Transverse colon (tissue), 4 donors: ENCODE results near the gene NUP214. TPM values are rescaled to one million over a fixed set of nuclear protein-coding genes. Genes with fewer than 3 reads are reported as not detected.

Experiments
- DNase-seq: peaks from one replicate; pipeline ENCODE4 v3.0.0-alpha.2; 2019
- H3K27ac ChIP-seq, 4 donors: fragments of 200-600 bp; sonication (generic); 2 replicates each; pipeline ENCODE4 v1.5.1; 2016 to 2018; ENCODE audit warnings: inconsistent platforms in 4 of 4
- H3K27me3 ChIP-seq: fragments of 200-600 bp; sonication (generic); 2 replicates; pipeline ENCODE4 v1.5.1; 2017; ENCODE audit warnings: inconsistent platforms
- H3K36me3 ChIP-seq, 4 donors: fragments of 200-600 bp; sonication (generic); 2 replicates each; pipeline ENCODE4 v1.5.1; 2017 to 2019; ENCODE audit warnings: inconsistent platforms in 4 of 4
- H3K4me1 ChIP-seq, 4 donors: fragments of 200-600 bp; sonication (generic); 2 replicates each; pipeline ENCODE4 v1.5.1; 2017 to 2020; ENCODE audit warnings: inconsistent platforms in 4 of 4
- H3K4me3 ChIP-seq, 4 donors: fragments of 200-600 bp; sonication (generic); 1 replicate in 1 of 4; 2 replicates in 3 of 4; pipeline versions ENCODE4 v1.5.1 to v1.6.1; 2017 to 2019; ENCODE audit warnings: inconsistent platforms in 4 of 4
- H3K9me3 ChIP-seq, 2 donors: fragments of 200-600 bp; sonication (generic); 2 replicates each; pipeline ENCODE4 v1.5.1; 2017 to 2019; ENCODE audit warnings: inconsistent platforms in 2 of 2
- CTCF ChIP-seq, 5 experiments: fragments of 200-600 bp in 3 of 5; fragments of 450-650 bp in 2 of 5; sonication (generic) in 3 of 5; IDR thresholded peaks; 1 replicate in 2 of 5; 2 replicates in 3 of 5; pipeline ENCODE4 v1.5.1; 2016 to 2017; ENCODE audit warnings: antibody characterized with exemption in 5 of 5, inconsistent platforms in 3 of 5, mild to moderate bottlenecking in 2 of 5, moderate library complexity in 1 of 5
- EP300 ChIP-seq: sonication (generic); formaldehyde crosslinking; IDR thresholded peaks from one replicate; pipeline ENCODE4 v1.6.1; 2017; ENCODE audit warnings: antibody characterized with exemption, low read depth
- POLR2A ChIP-seq: fragments of 450-650 bp; IDR thresholded peaks from one replicate; pipeline ENCODE4 v1.6.1; 2016; ENCODE audit warnings: antibody characterized with exemption, mild to moderate bottlenecking, moderate library complexity
- POLR2AphosphoS5 ChIP-seq, 3 donors: sonication (generic); formaldehyde crosslinking; IDR thresholded peaks; one replicate each; pipeline ENCODE4 v1.6.1; 2016; ENCODE audit warnings: antibody characterized with exemption in 3 of 3
- WGBS, 2 donors: methylation state at CpG; one replicate each; pipeline ENCODE4 v1.1.5; 2018; ENCODE audit warnings: low coverage in 1 of 2; 5-methylcytosine and 5-hydroxymethylcytosine counted together
- in situ Hi-C, 4 donors: fragments of 200-750 bp; cut with MboI; loops; one replicate each; pipeline versions ENCODE4 v1.15.0 to v1.15.1; 2017; ENCODE audit warnings: low sequenced_read_pairs in 3 of 4, low pct_ligation_motif_present in 1 of 4, low pct_unique_long_range_greater_than_20kb in 1 of 4
- intact Hi-C: fragments of 100-400 bp; cut with DNase I; formaldehyde crosslinking; loops from one replicate; pipeline ENCODE4 v1.15.1; 2023; ENCODE audit warnings: low total_unique reads
- total RNA-seq, 4 donors: library from RNA; depleted of rRNA; stranded (reverse); fragments of >200 nt; gene quantifications; one replicate each; pipeline ENCODE4 v1.1.0, GENCODE V29; 2016

NUP214 gene
- total RNA-seq, 4 donors from 2014 or later: 48.3 to 152 (median 85.9) TPM

DNA sequence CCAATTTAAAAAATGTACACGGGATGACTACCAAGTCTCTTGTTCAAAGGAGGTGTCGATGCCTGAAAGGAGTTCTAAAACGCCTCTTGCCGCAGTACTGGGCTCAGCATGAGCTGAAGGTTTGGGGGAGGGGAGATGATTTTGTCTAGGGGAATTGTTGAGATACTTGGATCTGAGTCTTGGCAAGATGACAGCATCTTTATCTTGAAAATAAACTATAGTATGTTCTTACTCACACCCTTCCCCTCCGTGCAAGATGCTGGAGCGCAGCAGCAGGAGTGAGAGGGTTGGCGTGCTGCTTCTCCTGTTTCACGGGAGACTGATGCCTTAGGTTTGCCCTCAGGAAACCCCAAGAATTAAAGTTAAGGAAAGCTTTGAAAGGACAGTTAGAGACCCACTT lies 103.6 kb downstream of the NUP214 start:
- no peak overlapping the region for H3K4me3 ChIP-seq

GRCh38 chr9:131233556-131233955 lies 108.2 kb downstream of the NUP214 start:
- WGBS, 2 donors: 90% methylated on average over 6 to 11 of the region's 11 CpGs
- H3K27ac ChIP-seq: no peak overlapping the region
- no peak overlapping the region for H3K4me3 ChIP-seq
- H3K36me3 ChIP-seq: peaks cover 0 to 23% (median 6%) of the 10 kb centered on the region in 4 donors
- H3K9me3 ChIP-seq: no peaks in the 10 kb centered on the region
- H3K4me1 ChIP-seq: peaks cover 5 to 15% (median 8%) of the 10 kb centered on the region in 4 donors
- in situ Hi-C loops: no loop called here
- no peak for TF ChIP-seq EP300
- no peak for TF ChIP-seq CTCF (IDR thresholded peaks at IDR 0.05)
- TF ChIP-seq POLR2AphosphoS5 (IDR thresholded peaks at IDR 0.05): no peak
- no peak for TF ChIP-seq POLR2A
- intact Hi-C loops: no loop called here
- DNase-seq: no peak
- no peaks in the 10 kb centered on the region for H3K27me3 ChIP-seq

More for the DNA sequence above, 103.6 kb downstream of the NUP214 start:
- no peak for TF ChIP-seq POLR2AphosphoS5 (IDR thresholded peaks at IDR 0.05)
- TF ChIP-seq POLR2A: no peak
- no peak for TF ChIP-seq EP300
- no peak for TF ChIP-seq CTCF (IDR thresholded peaks at IDR 0.05)
- in situ Hi-C loops (no loop called here), intact Hi-C loops (loop anchor here (1.0 kb wide), 1 partner anchor 39 kb away; no protein-coding TSS in a partner anchor)
- peaks cover 0 to 23% (median 8%) of the 10 kb centered on the region in 4 donors for H3K36me3 ChIP-seq
- 78% methylated on average over 8 of the region's 8 CpGs; no CpG with 5 or more reads in 1 of the 2 donors for WGBS, 2 donors
- no peak overlapping the region for H3K27ac ChIP-seq
- no peaks in the 10 kb centered on the region for H3K9me3 ChIP-seq
- no peaks in the 10 kb centered on the region for H3K27me3 ChIP-seq
- DNase-seq: no peak
- H3K4me1 ChIP-seq: peaks cover 0 to 10% (median 0%) of the 10 kb centered on the region in 4 donors

- intact Hi-C loops (no loop called here), in situ Hi-C loops (no loop called here)
- Histone ChIP-seq H3K4me3 (no peak overlapping the region), H3K27ac (no peak overlapping the region), H3K4me1 (peaks cover 9 to 19% (median 10%) of the 10 kb centered on the region in 4 donors), H3K27me3 (no peaks in the 10 kb centered on the region), H3K9me3 (no peaks in the 10 kb centered on the region), H3K36me3 (peaks cover 0 to 23% (median 6%) of the 10 kb centered on the region in 4 donors)
- 91% methylated on average over 9 of the region's 9 CpGs; no CpG with 5 or more reads in 1 of the 2 donors for WGBS, 2 donors
- no peak for DNase-seq
- TF ChIP-seq CTCF (IDR thresholded peaks at IDR 0.05): no peak
- no peak for TF ChIP-seq POLR2A
- TF ChIP-seq EP300: no peak
- TF ChIP-seq POLR2AphosphoS5 (IDR thresholded peaks at IDR 0.05): no peak
Measured at GRCh38 chr9:131233995-131234394, 108.6 kb downstream of the NUP214 start.

DNA sequence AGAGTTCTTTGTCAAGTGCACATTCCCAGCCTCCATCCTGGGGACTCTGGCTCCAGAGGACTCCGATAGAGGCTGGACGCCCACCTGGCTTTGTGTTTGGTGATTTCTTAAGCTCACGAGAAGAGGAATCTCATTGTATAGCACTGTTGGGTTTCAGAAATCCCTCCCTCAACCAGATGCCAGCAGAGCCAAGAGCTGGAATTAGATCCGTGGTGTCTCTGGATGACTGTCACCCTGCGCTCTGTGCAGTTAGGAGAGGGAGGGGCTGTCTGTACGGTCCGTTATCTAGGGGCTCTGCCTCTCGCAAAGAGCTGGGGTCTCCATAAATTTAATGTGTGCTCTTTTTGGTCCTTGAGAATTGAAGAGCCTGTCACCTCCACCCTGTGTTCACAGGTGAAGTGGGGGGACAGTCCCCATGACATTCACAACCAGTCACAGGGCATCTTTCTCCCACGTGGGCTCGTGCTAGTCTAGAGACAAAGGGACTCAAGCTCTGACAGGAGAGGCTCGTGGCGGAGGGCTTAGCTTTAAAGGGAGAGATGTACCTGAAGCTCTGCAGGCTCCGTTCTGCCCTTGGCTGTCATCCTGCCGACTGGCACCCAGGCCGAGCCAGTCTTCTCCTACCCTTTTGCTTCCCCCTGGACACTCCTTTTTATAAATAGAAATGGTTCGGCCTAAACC lies 109.6 kb downstream of the NUP214 start:
- 91 to 100% methylated on average over 1 to 16 of the region's 16 CpGs for WGBS, 2 donors

More for the DNA sequence above, 109.6 kb downstream of the NUP214 start:
- no peaks in the 10 kb centered on the region for H3K27me3 ChIP-seq
- H3K4me3 ChIP-seq: no peak overlapping the region
- no peak for DNase-seq
- H3K9me3 ChIP-seq: no peaks in the 10 kb centered on the region
- H3K4me1 ChIP-seq: peaks cover 9 to 22% (median 10%) of the 10 kb centered on the region in 4 donors
- in situ Hi-C loops: no loop called here
- no peak overlapping the region for H3K27ac ChIP-seq
- TF ChIP-seq CTCF (IDR thresholded peaks at IDR 0.05) (no peak), EP300 (no peak), POLR2A (no peak), POLR2AphosphoS5 (IDR thresholded peaks at IDR 0.05) (no peak)
- H3K36me3 ChIP-seq: peaks cover 0 to 23% (median 6%) of the 10 kb centered on the region in 4 donors
- intact Hi-C loops: no loop called here
